Stimulated activated CD8-positive, alpha-beta memory T cell treated with anti-CD3 and anti-CD28 coated beads, Interleukin-7, amount 100 ng/mL, for 48 hours (primary cell): ENCODE measurements around the gene OR8K5.
"Not testable (repeated sequence)": the region's sequence is repeated elsewhere in the genome, so short reads cannot be mapped to it uniquely, and the experiment has no call there.

Experiments
- DNase-seq, 2 donors: peaks; one replicate each; pipeline ENCODE4 v3.0.0-alpha.2; 2020; ENCODE audit warnings: low read depth in 1 of 2; ENCODE audit errors: extremely low read depth in 1 of 2

The OR8K5 gene, protein sequence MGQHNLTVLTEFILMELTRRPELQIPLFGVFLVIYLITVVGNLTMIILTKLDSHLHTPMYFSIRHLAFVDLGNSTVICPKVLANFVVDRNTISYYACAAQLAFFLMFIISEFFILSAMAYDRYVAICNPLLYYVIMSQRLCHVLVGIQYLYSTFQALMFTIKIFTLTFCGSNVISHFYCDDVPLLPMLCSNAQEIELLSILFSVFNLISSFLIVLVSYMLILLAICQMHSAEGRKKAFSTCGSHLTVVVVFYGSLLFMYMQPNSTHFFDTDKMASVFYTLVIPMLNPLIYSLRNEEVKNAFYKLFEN

DNA sequence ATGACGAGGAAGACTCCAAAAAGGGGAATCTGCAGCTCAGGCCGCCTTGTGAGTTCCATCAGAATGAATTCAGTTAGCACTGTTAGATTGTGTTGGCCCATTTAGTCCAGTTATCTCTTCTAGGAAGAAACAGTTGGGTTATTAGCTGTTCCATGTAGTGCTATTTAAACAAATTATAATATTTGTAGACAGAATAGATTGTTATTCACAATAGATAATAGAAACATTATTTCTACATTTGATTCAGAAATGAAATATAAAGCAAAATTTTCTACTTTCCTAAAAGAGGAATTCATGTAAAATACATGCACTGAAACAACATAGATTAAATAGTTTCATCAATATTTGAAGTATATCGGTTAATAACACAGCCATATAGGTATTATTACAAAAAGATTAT, at the start of gene OR8K5:
Gene OR8K5, minus strand, starts transcription at position 101 of the 400 bp plus-strand sequence. Its CDS starts 0 bp downstream, at position 101.
- no peak for DNase-seq

GRCh38 chr11:56207790-56208189, 47.7 kb upstream of the OR8K5 start:
- DNase-seq: no peak

GRCh38 chr11:56197367-56197766, 37.2 kb upstream of the OR8K5 start:
- DNase-seq: no peak

GRCh38 chr11:56196705-56197104, 36.6 kb upstream of the OR8K5 start:
- no peak for DNase-seq

- DNase-seq: no peak
Measured at GRCh38 chr11:56188602-56189001, 28.5 kb upstream of the OR8K5 start.

- no peak for DNase-seq
Measured at GRCh38 chr11:56183459-56183858, 23.3 kb upstream of the OR8K5 start.

- DNase-seq: no peak
Measured at GRCh38 chr11:56176318-56176717, 16.2 kb upstream of the OR8K5 start, which contains the start of gene OR5J2. Gene OR5J2 (plus strand): TSS chr11:56176618. CDS start chr11:56176618, 0 bp downstream.

DNA sequence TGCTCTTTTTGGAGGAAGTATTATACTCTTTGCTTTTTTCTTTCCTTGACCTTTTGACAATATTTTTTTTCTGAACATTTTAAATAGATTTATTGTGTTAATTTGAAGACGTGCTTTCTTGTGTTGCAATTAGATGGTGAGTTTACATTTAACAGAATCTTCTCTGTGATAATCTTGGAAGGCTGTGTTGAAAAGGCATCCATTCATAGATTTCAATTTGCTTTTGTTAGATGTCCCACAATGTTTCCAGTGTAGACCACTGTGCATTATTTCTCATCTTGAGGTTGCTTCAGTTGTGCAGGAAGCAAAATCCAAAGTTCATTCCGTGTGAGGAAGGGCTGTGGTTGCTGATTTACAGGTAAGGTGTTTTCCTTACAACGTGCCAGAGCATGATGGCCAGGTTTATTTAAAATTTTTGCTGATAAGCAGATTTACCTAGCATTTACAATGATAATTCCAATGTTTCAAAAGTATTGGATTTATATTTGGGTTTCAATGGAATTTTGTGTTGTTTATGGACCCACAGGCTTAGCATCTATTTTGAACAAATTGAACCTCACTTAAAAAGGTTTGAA, 12.2 kb upstream of the OR8K5 start:
- no peak for DNase-seq

DNA sequence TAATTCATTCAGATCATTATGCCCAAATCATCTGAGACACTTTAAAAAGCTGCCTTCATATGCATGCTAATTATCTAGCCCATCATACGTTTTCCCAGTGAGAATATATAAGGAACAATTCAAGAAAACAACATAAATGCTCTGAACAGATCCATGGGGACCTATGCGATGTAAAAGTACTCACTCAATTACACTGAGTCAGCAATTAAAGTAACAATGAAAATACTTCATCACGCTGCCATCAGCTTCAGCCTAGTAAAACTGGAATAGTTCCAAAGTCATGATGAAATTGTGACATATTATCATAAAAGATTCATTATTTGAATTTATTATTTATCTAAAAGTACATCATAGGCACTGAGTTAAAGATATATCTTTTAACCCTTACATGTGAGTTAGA, 3.7 kb upstream of the OR8K5 start:
- DNase-seq: no peak

DNA sequence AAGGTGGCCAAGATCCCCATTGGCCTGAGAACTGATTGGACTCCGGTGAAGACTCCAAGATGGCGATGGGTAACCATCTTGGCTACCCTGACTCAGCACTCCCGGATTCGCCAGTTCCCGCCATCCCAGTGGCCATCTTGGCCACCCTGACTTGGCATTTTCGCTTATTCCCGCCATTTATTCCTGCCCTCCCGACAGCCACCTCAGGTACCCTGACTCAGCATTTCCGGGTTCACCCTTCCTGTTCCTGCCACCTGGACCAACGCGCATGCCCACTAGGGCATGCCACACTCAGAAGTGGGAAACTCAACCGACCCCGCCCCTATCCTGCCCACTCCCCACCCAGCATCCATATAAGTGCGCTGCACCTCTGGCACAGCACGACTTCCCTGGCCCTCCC, 7.8 kb downstream of the OR8K5 start:
- DNase-seq: no peak

DNA sequence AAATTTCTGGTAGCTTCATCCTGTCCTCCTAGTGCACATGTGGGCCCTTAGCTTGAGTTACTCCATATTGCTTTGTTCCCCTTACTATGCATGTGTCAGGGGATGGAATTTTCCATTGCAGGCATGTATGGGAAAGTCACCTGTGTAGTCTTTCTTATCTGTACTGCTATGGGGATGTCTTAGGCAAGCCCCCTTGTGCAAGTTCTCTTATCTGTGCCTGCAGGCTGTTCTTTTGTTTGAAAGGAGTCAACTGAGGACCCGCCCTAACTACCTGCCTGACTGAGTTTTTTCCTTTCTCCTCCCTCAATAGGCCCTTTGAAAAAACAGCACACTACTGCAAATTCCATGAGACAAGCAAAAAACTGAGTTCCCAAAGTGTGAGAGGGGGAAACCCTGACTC, 8.7 kb downstream of the OR8K5 start:
- no peak for DNase-seq

GRCh38 chr11:56143681-56144080, 16.4 kb downstream of the OR8K5 start:
- DNase-seq: not testable (repeated sequence)

DNA sequence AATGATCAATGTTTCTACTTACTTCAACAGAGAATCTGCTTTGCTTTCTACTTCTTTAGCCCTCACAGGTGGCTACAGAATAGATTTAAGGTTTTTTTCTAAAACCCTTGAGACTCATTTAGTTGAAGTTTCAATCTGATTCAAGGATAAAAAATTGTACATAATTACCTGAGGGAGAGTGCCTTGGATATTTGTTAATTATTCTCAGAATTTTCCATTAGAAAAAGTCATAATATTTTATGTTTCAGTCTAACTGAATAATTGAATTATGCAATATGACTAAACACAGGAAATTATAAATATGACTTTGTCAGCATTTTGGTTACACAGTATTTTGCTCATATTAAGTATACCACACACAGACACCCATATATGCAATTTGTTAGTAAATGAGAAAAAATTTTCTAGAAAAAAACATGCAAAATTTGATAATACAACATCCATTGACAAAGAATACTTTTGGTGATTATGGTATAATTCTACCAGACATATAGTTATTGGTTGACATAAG, 19.9 kb downstream of the OR8K5 start, which contains the start of gene OR8J3:
Gene OR8J3, minus strand, starts transcription at position 51 of the 511 bp plus-strand sequence. CDS start 2,483 bp downstream, outside the sequence.
- DNase-seq: no peak

DNA sequence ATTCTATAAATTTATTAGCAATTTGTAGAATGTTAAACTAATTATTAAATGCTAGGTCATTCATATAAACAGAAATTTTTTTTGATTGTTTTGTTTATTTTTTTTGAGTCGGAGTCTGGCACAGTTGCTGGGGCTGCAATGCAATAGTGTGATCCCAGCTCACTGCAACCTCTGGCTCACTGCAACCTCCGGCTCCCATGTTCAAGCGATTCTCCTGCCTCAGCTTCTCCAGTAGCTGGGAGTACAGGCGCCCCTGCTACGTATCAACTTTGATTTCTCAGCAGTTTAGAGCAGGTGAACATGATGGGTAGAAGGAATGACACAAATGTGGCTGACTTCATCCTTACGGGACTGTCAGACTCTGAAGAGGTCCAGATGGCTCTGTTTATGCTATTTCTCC, 38.0 kb downstream of the OR8K5 start, which contains the start of gene OR8H3:
Gene OR8H3, plus strand, starts transcription at position 301 of the 400 bp plus-strand sequence. Its CDS starts 0 bp downstream, at position 301.
- DNase-seq: no peak
